Stimulated activated CD8-positive, alpha-beta memory T cell treated with anti-CD3 and anti-CD28 coated beads, Interleukin-4, amount 100 ng/mL, for 1 hour (primary cell): ENCODE data around the gene CHFR.
A peak's percentile ranks its signal among the peaks of the same experiment; 100 is the strongest.
"Not testable (repeated sequence)": the region's sequence is repeated elsewhere in the genome, so short reads cannot be mapped to it uniquely, and the experiment has no call there.

Source experiments
- DNase-seq, 2 donors: peaks; one replicate each; pipeline ENCODE4 v3.0.0-alpha.2; 2020; ENCODE audit warnings: low read depth in 2 of 2, low spot score in 1 of 2

CHFR gene

DNA sequence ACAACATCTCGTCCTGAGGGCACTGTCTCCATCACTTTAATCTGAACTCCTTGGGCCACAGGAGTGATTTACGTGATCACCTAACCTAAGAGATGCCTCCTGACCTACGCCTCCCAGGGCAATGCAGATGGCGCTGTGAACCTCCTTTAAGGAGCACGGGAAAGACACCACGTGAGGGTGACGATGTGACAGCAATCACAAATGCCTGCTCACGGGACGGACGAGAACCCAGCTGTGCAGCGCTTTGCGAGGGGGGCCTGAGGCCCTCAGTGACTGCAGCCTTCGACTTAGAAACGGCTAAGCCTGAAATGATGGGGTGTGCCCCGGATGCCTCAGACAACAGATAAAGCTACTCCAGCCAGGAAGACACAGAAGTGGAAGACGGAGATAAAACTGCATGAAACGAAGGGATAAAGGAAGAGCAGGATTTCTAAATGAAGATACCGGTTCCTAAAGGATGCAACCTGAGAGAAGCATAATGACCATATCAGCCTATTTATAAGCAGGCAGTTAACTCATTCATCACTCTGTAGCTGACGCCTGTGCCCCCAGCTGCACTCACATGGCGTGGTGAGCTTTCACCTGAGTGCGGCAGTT is 44.9 kb downstream of the CHFR start:
- no peak for DNase-seq

GRCh38 chr12:132841151-132841550 is 46.3 kb downstream of the CHFR start:
- no peak for DNase-seq

- DNase-seq = no peak
Measured at GRCh38 chr12:132840536-132840935, 46.9 kb downstream of the CHFR start.

- DNase-seq = no peak
Measured at GRCh38 chr12:132839558-132840235, 47.7 kb downstream of the CHFR start.

DNA sequence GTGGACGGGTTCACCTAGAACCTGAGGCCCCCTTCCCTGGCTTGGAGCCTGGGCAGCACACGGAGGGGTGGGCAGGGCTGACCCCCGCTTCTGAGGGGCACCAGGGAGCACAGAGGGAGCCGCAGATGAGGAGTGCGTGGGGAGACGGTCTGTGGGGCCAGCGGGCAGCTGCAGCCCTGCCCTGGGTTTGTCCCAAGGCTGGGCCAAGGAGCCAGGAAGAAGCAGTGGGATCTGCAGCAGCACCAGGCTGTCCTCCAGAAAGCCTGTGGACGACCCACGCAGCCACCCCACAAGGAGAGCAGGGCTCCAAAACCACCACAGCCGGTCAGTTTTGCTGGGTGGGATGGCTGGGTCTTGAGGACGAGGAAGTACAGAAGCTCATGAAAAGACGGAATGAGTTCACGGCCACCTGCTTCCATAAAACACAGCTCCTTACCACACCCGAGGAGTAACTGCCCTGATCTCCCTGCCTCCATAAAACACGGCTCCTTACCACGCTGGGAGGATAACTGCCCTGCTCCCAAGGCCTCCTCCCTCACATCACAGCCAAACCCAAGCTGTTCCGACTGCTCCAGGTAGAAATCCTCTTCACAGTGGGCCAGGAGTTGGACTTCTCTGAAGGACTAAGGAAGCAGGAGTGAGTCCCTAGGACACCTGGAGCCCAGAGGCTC is 48.9 kb downstream of the CHFR start:
- no peak for DNase-seq

DNA sequence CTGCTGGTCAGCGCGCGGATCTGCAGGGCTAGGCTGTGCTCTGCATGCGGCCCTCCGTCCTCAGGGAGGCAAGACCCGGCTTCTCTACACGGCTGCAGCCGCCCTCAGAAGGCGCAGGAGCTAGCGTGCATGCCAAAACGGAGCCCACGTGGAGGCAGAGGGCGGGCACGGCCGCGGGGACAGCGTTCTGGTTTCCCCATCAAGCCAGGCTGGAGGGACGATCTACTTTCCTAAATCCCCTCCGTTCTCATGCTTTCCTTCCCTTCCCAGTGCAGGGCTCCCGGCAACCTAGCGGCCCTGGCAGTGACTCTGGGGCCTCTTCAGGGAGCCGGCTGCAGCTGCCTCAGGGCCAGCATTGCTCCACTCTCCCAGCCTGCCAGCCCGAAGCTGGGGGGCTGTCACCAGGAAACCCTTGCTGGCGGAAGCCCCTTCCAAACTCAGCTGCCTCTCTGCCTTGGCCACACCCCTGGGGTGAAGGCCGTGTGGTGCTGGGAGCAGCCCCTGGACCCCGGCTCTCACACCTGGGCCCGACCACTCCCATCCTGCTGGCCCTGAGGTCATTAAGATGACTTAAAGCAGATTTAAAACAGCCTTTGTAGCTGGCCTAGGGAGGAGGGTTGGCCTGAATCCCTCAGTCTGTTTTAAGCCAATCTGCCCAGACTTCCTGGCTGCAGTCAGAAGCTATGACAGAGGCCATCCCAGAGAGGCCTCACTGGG is 49.6 kb downstream of the CHFR start:
- DNase-seq = no peak

DNA sequence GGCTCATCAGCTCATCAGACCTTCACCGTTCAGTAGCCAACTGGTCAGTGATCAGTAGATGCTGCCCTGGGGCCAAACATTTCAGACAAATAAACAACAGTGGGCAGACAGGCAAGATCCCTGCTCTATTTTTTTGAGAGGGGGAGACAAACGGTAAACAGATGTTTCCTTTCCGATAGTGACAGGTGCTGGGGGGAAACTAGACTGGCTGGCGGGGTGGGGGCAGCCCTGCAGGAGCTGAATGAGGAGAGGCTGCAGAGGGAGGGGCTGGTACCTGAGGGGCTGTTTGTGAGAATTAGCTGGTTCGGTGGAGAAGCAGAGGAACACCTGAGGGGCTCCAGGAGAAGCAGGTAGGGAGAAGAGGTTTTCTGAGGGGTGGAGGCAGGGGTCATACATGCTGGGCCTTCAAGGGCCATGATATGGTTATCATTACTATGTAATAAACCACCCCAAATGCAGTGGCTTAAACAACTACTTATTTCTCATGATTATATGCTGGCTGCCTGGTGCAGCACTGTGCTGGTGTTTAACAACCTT is 50.5 kb downstream of the CHFR start:
- DNase-seq = no peak

GRCh38 chr12:132836230-132836629 is 51.2 kb downstream of the CHFR start:
- DNase-seq = not testable (repeated sequence)

DNA sequence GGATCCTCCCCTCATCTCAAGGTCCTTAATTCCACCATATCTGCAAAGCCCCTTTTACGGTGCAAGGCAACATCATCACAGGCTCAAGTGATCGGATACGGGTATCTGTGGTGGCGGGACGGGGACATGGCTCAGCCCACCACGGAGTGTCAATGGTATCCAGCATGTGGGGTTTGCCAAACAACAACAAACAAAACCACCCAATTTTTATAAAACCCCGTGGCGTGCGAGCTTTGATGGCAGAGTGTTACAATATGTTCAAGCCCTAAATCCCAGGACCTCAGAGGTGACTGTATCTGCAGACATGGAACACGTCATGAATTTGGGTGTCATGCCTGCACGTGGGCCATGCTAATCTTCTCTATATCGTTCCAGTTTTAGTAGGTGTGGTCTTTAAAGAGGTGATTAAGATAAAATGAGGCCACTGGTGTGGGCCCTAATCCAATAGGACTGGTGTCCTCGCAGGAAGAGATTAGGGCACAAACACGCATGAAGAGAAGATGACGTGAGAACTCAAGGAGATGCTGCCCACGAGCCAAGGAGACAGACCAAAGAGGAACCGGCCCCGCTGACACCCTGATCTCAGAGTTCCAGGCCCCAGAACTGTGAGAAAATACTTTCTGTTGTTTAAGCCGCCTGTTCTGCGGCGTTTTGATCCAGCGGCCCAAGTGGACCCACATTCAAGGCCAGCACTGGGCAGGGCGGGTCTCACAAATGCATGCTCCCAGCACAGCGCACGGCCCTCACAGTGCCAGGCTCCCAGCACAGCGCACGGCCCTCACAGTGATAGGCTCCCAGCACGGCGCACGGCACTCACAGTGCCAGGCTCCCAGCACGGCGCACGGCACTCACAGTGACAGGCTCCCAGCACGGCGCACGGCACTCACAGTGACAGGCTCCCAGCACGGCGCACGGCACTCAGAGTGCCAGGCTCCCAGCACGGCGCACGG is 52.1 kb downstream of the CHFR start:
- no peak for DNase-seq

- DNase-seq = no peak
Measured at GRCh38 chr12:132834181-132834711, 53.2 kb downstream of the CHFR start.

DNA sequence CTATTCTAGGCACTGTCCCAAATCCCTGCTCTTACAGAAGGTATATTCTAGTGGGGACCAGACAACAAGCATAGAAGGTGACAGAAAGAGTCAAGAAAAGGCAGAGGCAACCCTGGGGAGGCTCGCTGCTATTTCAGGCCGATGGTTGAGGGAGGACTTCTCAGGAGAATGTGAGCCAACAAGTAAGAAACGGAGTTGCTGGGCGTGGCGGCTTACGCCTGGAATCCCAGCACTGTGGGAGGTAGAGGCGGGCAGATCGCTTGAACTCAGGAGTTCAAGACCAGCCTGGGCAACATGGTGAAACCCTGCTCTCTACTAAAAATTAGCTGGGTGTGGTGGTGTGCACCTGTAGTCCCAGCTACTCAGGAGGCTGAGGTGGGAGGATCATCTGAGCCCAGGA is 54.1 kb downstream of the CHFR start:
- no peak for DNase-seq

DNA sequence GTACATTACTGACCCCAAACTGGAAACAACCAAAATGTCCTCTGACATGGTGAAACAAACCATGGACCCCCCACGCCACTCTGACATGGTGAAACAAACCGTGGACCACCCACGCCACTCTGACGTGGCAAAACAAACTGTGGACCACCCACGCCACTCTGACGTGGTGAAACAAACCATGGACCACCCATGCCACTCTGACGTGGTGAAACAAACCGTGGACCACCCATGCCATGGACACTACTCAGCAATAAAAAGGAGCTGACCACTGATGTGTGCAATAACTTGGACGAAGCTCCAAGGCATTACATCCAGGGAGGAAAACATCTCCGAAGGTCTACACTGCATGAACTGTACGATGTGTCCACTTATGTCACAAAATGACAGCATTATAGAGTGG is 55.6 kb downstream of the CHFR start:
- DNase-seq = no peak

- DNase-seq = peak; percentile 87 to 93
Measured at GRCh38 chr12:132828706-132829534, 58.5 kb downstream of the CHFR start, which contains the start of gene GOLGA3. Gene GOLGA3 (minus strand): TSS chr12:132828869. CDS start chr12:132822128, 6,741 bp downstream.

DNA sequence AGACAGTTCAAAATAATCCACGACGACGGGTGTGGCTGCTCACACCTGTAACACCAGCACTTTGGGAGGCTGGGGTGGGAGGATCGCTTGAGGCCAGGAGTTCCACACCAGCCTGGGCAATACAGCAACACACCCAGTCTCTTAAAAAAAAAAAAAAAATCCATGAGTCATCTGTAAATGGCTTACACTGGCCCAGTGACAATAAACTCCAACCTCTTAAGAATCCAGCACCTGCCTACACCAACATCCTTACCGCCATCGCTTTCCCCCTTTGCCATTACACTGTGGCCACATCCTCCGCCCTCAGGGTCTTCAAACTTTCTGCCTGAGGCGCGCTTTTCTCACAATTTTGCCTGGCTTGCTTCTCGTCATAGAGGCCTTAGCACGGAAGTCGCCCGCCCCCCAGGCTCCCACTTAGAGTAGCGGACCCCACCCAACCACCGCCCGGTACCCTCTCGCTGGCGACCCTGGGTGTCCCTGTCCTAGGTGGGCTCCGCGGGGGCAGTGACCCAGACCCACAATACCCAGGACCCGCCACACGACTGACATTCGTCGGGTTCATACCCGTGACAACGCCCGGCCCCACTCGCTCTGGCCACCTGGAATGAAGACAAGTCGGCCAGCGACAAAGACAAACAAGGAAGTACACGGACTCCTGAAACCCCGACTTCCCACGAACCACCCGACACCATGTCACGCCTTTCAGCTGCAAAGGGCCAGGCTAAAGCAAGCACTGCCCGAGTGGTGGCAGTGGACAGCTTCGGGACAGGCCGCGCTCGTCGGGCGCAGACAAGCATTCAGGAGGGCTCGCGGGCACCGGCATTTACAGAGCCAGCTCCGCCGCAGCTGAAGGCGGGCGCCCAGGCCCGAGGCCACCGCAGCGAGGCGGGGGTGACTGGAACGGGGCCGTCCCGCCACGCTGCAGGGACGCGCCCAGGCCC is 59.4 kb downstream of the CHFR start:
- DNase-seq = no peak

DNA sequence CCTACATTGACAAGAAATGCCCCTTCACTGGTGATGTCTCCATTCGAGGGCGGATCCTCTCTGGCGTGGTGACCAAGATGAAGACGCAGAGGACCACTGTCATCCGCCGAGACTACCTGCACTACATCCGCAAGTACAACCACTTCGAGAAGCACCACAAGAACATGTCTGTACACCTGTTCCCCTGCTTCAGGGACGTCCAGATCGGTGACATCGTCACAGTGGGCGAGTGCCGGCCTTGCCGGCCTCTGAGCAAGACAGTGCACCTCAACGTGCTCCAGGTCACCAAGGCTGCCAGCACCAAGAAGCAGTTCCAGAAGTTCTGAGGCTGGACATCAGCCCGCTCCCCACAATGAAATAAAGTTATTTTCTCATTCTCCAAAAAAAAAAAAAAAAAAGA is 61.5 kb downstream of the CHFR start:
- no peak for DNase-seq

- no peak for DNase-seq
Measured at GRCh38 chr12:132825089-132825488, 62.3 kb downstream of the CHFR start.

DNA sequence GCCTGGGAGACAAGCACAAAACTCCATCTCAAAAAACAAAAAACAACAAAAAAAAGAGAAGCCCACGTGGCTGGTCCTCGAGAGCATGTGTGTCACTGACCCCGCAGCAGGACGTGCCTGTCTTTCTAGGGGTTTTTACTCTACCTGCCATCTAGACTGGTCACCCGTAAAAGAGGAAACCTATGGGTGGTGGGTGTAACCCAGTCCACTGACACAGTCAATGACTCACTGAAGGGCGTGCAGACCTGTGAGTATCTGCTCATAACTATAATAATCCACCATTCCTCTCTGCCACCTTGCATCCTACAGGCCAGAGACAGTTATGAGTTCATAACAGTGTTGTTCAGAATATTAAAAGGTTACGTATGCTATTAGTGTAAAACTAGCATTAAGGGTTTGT is 63.4 kb downstream of the CHFR start:
- DNase-seq = no peak

GRCh38 chr12:132818562-132818961 is 68.8 kb downstream of the CHFR start:
- DNase-seq = no peak
